ENCODE data around the gene CELSR1. TPM values are rescaled to one million over a fixed set of nuclear protein-coding genes. Genes with fewer than 3 reads are reported as not detected.

The CELSR1 gene
- total RNA-seq, 2 donors from 2014 or later: 1.5 to 6.7 TPM

- DNase-seq (ENCODE audit: low spot score) (no peak), ATAC-seq (ENCODE audit: insufficient number of reproducible peaks, low FRiP score, low read depth) (no peak)
- Histone ChIP-seq H3K27ac (no peak overlapping the region), H3K27me3 (replicated peaks; ENCODE audit: insufficient read depth) (no peaks in the 10 kb centered on the region), H3K4me1 (ENCODE audit: control insufficient read depth in 1 of 2, low read depth in 2 of 2) (peaks cover 21 to 35% of the 10 kb centered on the region in 2 donors), H3K4me3 (no peak overlapping the region), H3K9me3 (no peaks in the 10 kb centered on the region), H3K36me3 (no peaks in the 10 kb centered on the region)
- TF ChIP-seq CTCF (IDR thresholded peaks at IDR 0.05): no peak
Measured at GRCh38 chr22:46545086-46545792, 7.8 kb upstream of the CELSR1 start.

GRCh38 chr22:46542011-46542985, 4.9 kb upstream of the CELSR1 start:
- no peak overlapping the region for H3K27ac ChIP-seq

GRCh38 chr22:46541536-46541935, 4.1 kb upstream of the CELSR1 start:
- no peak for ATAC-seq (ENCODE audit: insufficient number of reproducible peaks, low FRiP score, low read depth)
- no peak for TF ChIP-seq CTCF (IDR thresholded peaks at IDR 0.05)
- Histone ChIP-seq H3K36me3 (no peaks in the 10 kb centered on the region), H3K9me3 (no peaks in the 10 kb centered on the region), H3K27me3 (replicated peaks; ENCODE audit: insufficient read depth) (peaks cover 9% of the 10 kb centered on the region), H3K4me1 (ENCODE audit: control insufficient read depth in 1 of 2, low read depth in 2 of 2) (peaks cover 14 to 15% of the 10 kb centered on the region in 2 donors), H3K4me3 (no peak overlapping the region), H3K27ac (no peak overlapping the region)
- DNase-seq (ENCODE audit: low spot score): no peak

More at GRCh38 chr22:46542011-46542985, 4.9 kb upstream of the CELSR1 start:
- Histone ChIP-seq H3K4me3 (no peak overlapping the region), H3K27me3 (replicated peaks; ENCODE audit: insufficient read depth) (peaks cover 9% of the 10 kb centered on the region), H3K36me3 (no peaks in the 10 kb centered on the region), H3K4me1 (ENCODE audit: control insufficient read depth in 1 of 2, low read depth in 2 of 2) (peaks cover 19 to 22% of the 10 kb centered on the region in 2 donors), H3K9me3 (no peaks in the 10 kb centered on the region)
- no peak for DNase-seq (ENCODE audit: low spot score)
- peak; percentile 91 for TF ChIP-seq CTCF (IDR thresholded peaks at IDR 0.05)
- ATAC-seq (ENCODE audit: insufficient number of reproducible peaks, low FRiP score, low read depth): peak; percentile 15

- no peak for DNase-seq (ENCODE audit: low spot score)
- Histone ChIP-seq H3K27ac (no peak overlapping the region), H3K4me3 (no peak overlapping the region), H3K9me3 (no peaks in the 10 kb centered on the region), H3K27me3 (replicated peaks; ENCODE audit: insufficient read depth) (peaks cover 9% of the 10 kb centered on the region), H3K4me1 (ENCODE audit: control insufficient read depth in 1 of 2, low read depth in 2 of 2) (peaks cover 12% of the 10 kb centered on the region in 2 donors), H3K36me3 (no peaks in the 10 kb centered on the region)
- TF ChIP-seq CTCF (IDR thresholded peaks at IDR 0.05): no peak
- ATAC-seq (ENCODE audit: insufficient number of reproducible peaks, low FRiP score, low read depth): no peak
Measured at GRCh38 chr22:46540874-46541273, 3.5 kb upstream of the CELSR1 start.

- peaks cover 9% of the 10 kb centered on the region for H3K27me3 ChIP-seq (replicated peaks; ENCODE audit: insufficient read depth)
- H3K9me3 ChIP-seq: no peaks in the 10 kb centered on the region
- no peak overlapping the region for H3K4me3 ChIP-seq
- no peak overlapping the region for H3K27ac ChIP-seq
- no peak for TF ChIP-seq CTCF (IDR thresholded peaks at IDR 0.05)
- H3K4me1 ChIP-seq (ENCODE audit: control insufficient read depth in 1 of 2, low read depth in 2 of 2): peaks cover 12% of the 10 kb centered on the region in 2 donors
- H3K36me3 ChIP-seq: no peaks in the 10 kb centered on the region
- ATAC-seq (ENCODE audit: insufficient number of reproducible peaks, low FRiP score, low read depth): no peak
- no peak for DNase-seq (ENCODE audit: low spot score)
Measured at GRCh38 chr22:46539169-46539568, 1.7 kb upstream of the CELSR1 start.

All from thoracic aorta (tissue), 2 donors.